ENCODE data around the gene PHF11. TPM values are rescaled to one million over a fixed set of nuclear protein-coding genes. Genes with fewer than 3 reads are reported as not detected.

The PHF11 gene
- 16.0 and 17.0 TPM in 2 replicates for total RNA-seq (2021)
- percentile 65 among the genes with signal in this experiment for Bru-seq, nascent RNA
- percentile 66 among the genes with signal in this experiment for BruChase-seq, experiment 1, labeled RNA remaining after a 2-hour chase
- percentile 59 among the genes with signal in this experiment for BruChase-seq, experiment 2, labeled RNA remaining after a 6-hour chase
- long read RNA-seq, partial matches to known transcripts, result 1 of 5 reads
- long read RNA-seq, other reads (novel, unspliced or antisense), result 0 of 5 reads

GRCh38 chr13:49495783-49496762 lies at the start of gene PHF11:
Gene PHF11, plus strand, starts transcription at chr13:49495953. Its CDS starts 49 bp downstream, at chr13:49496002.
- Histone ChIP-seq H3K27me3 (replicated peaks; ENCODE audit: insufficient read depth, low read depth, low read length, poor library complexity) (no peaks in the 10 kb centered on the region), H3K4me3 (ENCODE audit: low read depth, low read length, poor library complexity, severe bottlenecking) (peak within 1 kb of the TSS; percentile 51), H3K4me1 (ENCODE audit: insufficient read depth, low read length, poor library complexity, severe bottlenecking) (no peaks in the 10 kb centered on the region), H3K27ac (ENCODE audit: low read depth, low read length, poor library complexity, severe bottlenecking) (peak within 1 kb of the TSS; percentile 72), H3K36me3 (ENCODE audit: insufficient read depth, low read length, poor library complexity, severe bottlenecking) (no peaks in the 10 kb centered on the region), H3K9me3 (ENCODE audit: low read depth, low read length, poor library complexity, severe bottlenecking) (no peaks in the 10 kb centered on the region)
- TF ChIP-seq CTCF (conservative IDR thresholded peaks at IDR 0.05; ENCODE audit: low read depth, low read length) (no peak), EZH2 (IDR thresholded peaks at IDR 0.05; ENCODE audit: borderline replicate concordance, low read depth, low read length, poor library complexity, severe bottlenecking) (no peak)
- ChIA-PET CTCF (no interaction called here), POLR2A (ENCODE audit: low non-redundant PET) (interaction anchor here (0.7 kb wide), 1 partner anchor 666 kb away, joined by 12 read pairs; no protein-coding TSS in a partner anchor)
- intact Hi-C loops (cut with micrococcal nuclease; ENCODE audit: unreplicated experiment), result loop anchor here (1.0 kb wide), 1 partner anchor 9 kb away; no protein-coding TSS in a partner anchor
- peak; percentile 81 for DNase-seq (ENCODE audit: low spot score)
- BruUV-seq (replicated peaks), result no TSS peak

- Histone ChIP-seq H3K36me3 (ENCODE audit: insufficient read depth, low read length, poor library complexity, severe bottlenecking) (no peaks in the 10 kb centered on the region), H3K4me3 (ENCODE audit: low read depth, low read length, poor library complexity, severe bottlenecking) (no peak overlapping the region), H3K4me1 (ENCODE audit: insufficient read depth, low read length, poor library complexity, severe bottlenecking) (peaks cover 5% of the 10 kb centered on the region), H3K27ac (ENCODE audit: low read depth, low read length, poor library complexity, severe bottlenecking) (no peak overlapping the region), H3K27me3 (replicated peaks; ENCODE audit: insufficient read depth, low read depth, low read length, poor library complexity) (no peaks in the 10 kb centered on the region), H3K9me3 (ENCODE audit: low read depth, low read length, poor library complexity, severe bottlenecking) (no peaks in the 10 kb centered on the region)
- no TSS peak for BruUV-seq (replicated peaks)
- intact Hi-C loops (cut with micrococcal nuclease; ENCODE audit: unreplicated experiment), result loop anchor here (10.0 kb wide), 1 partner anchor 158 kb away; no protein-coding TSS in a partner anchor
- no peak for TF ChIP-seq EZH2 (IDR thresholded peaks at IDR 0.05; ENCODE audit: borderline replicate concordance, low read depth, low read length, poor library complexity, severe bottlenecking)
- TF ChIP-seq CTCF (conservative IDR thresholded peaks at IDR 0.05; ENCODE audit: low read depth, low read length), result no peak
- POLR2A ChIA-PET (ENCODE audit: low non-redundant PET), result no interaction called here
- CTCF ChIA-PET, result no interaction called here
- no peak for DNase-seq (ENCODE audit: low spot score)
These were observed 49.3 kb upstream of the PHF11 start for GRCh38 chr13:49446473-49446872.

- Histone ChIP-seq H3K4me1 (ENCODE audit: insufficient read depth, low read length, poor library complexity, severe bottlenecking) (no peaks in the 10 kb centered on the region), H3K27ac (ENCODE audit: low read depth, low read length, poor library complexity, severe bottlenecking) (no peak overlapping the region), H3K9me3 (ENCODE audit: low read depth, low read length, poor library complexity, severe bottlenecking) (no peaks in the 10 kb centered on the region), H3K4me3 (ENCODE audit: low read depth, low read length, poor library complexity, severe bottlenecking) (no peak overlapping the region), H3K36me3 (ENCODE audit: insufficient read depth, low read length, poor library complexity, severe bottlenecking) (no peaks in the 10 kb centered on the region), H3K27me3 (replicated peaks; ENCODE audit: insufficient read depth, low read depth, low read length, poor library complexity) (no peaks in the 10 kb centered on the region)
- no peak for TF ChIP-seq CTCF (conservative IDR thresholded peaks at IDR 0.05; ENCODE audit: low read depth, low read length)
- no peak for TF ChIP-seq EZH2 (IDR thresholded peaks at IDR 0.05; ENCODE audit: borderline replicate concordance, low read depth, low read length, poor library complexity, severe bottlenecking)
- no TSS peak for BruUV-seq (replicated peaks)
- DNase-seq (ENCODE audit: low spot score), result no peak
- ChIA-PET POLR2A (ENCODE audit: low non-redundant PET) (no interaction called here), CTCF (no interaction called here)
- intact Hi-C loops (cut with micrococcal nuclease; ENCODE audit: unreplicated experiment), result loop anchor here (10.0 kb wide), 1 partner anchor 156 kb away; no protein-coding TSS in a partner anchor
These were observed 47.0 kb upstream of the PHF11 start for GRCh38 chr13:49448753-49449152.
